Adrenal gland (tissue), 5 donors: ENCODE results near the gene SRSF4.

Experiments
- CTCF ChIP-seq, 6 experiments: fragments of 450-650 bp in 4 of 6; fragments of 200-600 bp in 2 of 6; sonication (generic) in 1 of 6; IDR thresholded peaks; 1 replicate in 5 of 6; 2 replicates in 1 of 6; pipeline versions ENCODE4 v1.5.1 to v1.8.0; 2016 to 2021; ENCODE audit warnings: antibody characterized with exemption in 6 of 6, mild to moderate bottlenecking in 2 of 6, moderate library complexity in 1 of 6
- POLR2A ChIP-seq, 2 donors: fragments of 450-650 bp; IDR thresholded peaks; one replicate each; pipeline ENCODE4 v1.6.1; 2017; ENCODE audit warnings: antibody characterized with exemption in 2 of 2, mild to moderate bottlenecking in 2 of 2, moderate library complexity in 1 of 2
- donor health status: DM: no; HTN: no; CAD: no.

GRCh38 chr1:29176576-29176975 is 5.1 kb downstream of the SRSF4 start:
- no peak for TF ChIP-seq CTCF (IDR thresholded peaks at IDR 0.05)
- no peak for TF ChIP-seq POLR2A (IDR thresholded peaks at IDR 0.05)
